Liver (tissue), 3 donors: ENCODE results near the gene CHST5.

ENCODE experiments used
- ATF3 ChIP-seq: IDR thresholded peaks from 2 replicates; pipeline ENCODE4 v1.6.1; 2016; ENCODE audit warnings: antibody characterized with exemption
- CTCF ChIP-seq: fragments of 150-350 bp; IDR thresholded peaks from 2 replicates; pipeline ENCODE4 v1.5.1; 2017; ENCODE audit warnings: improper control_type of control experiment, low read depth, low read length; ENCODE audit not compliant: missing input control
- EGR1 ChIP-seq, 2 donors: IDR thresholded peaks; 2 replicates each; pipeline ENCODE4 v1.6.1; 2016 to 2018; ENCODE audit warnings: antibody characterized with exemption in 2 of 2, low read depth in 2 of 2
- GABPA ChIP-seq, 2 donors: IDR thresholded peaks in 1 of 2; conservative IDR thresholded peaks in 1 of 2; 2 replicates each; pipeline ENCODE4 v1.6.1; 2016; ENCODE audit warnings: antibody characterized with exemption in 2 of 2, mild to moderate bottlenecking in 1 of 2, moderate library complexity in 1 of 2
- MAX ChIP-seq: IDR thresholded peaks from 2 replicates; pipeline ENCODE4 v1.6.1; 2016; ENCODE audit warnings: antibody characterized with exemption
- NR2F2 ChIP-seq: IDR thresholded peaks from 2 replicates; pipeline ENCODE4 v1.6.1; 2016; ENCODE audit warnings: antibody characterized with exemption
- TAF1 ChIP-seq: conservative IDR thresholded peaks from 2 replicates; pipeline ENCODE4 v1.6.1; 2016; ENCODE audit warnings: antibody characterized with exemption, mild to moderate bottlenecking
- ZBTB33 ChIP-seq: IDR thresholded peaks from 2 replicates; pipeline ENCODE4 v1.6.1; 2016; ENCODE audit warnings: antibody characterized with exemption
- donor health status: healthy.
- donor health status: healthy.

- TF ChIP-seq TAF1 (no peak), ZBTB33 (no peak), CTCF (no peak), NR2F2 (no peak), EGR1 (IDR thresholded peaks at IDR 0.05; ENCODE audit: low read depth in 2 of 2) (no peak), ATF3 (no peak), GABPA (IDR thresholded peaks at IDR 0.05 in 1 of 2, conservative IDR thresholded peaks at IDR 0.05 in 1 of 2) (no peak), MAX (no peak)
Measured at GRCh38 chr16:75529959-75530358, 5.9 kb downstream of the CHST5 start.
